RWPE1 (cell line): ENCODE measurements around the gene COG1.

ENCODE experiments used
- CTCF ChIA-PET: fragments of 350-600 bp; sonication (Branson Sonifier 250); formaldehyde crosslinking; extraction: SDS; loops from one replicate; lab custom pipeline; 2021; lab: Yijun Ruan, JAX
- POLR2A ChIA-PET: fragments of 400-600 bp; formaldehyde crosslinking; extraction: SDS; loops from one replicate; lab custom pipeline; 2020; ENCODE audit warnings: antibody characterized with exemption; ENCODE audit not compliant: low non-redundant PET; lab: Yijun Ruan, JAX
- DNase-seq: peaks from one replicate; pipeline ENCODE4 v3.0.0; 2012; ENCODE audit warnings: low spot score
- H3K27ac ChIP-seq: fragments of 450-650 bp; 2 replicates; pipeline ENCODE4 v1.5.1; 2017
- TF ChIP-seq, protein P1 (sequence below): fragments of 450-650 bp; conservative IDR thresholded peaks from 2 replicates; pipeline ENCODE4 v1.5.1; 2017; ENCODE audit warnings: low read depth, mild to moderate bottlenecking

Gene COG1

DNA sequence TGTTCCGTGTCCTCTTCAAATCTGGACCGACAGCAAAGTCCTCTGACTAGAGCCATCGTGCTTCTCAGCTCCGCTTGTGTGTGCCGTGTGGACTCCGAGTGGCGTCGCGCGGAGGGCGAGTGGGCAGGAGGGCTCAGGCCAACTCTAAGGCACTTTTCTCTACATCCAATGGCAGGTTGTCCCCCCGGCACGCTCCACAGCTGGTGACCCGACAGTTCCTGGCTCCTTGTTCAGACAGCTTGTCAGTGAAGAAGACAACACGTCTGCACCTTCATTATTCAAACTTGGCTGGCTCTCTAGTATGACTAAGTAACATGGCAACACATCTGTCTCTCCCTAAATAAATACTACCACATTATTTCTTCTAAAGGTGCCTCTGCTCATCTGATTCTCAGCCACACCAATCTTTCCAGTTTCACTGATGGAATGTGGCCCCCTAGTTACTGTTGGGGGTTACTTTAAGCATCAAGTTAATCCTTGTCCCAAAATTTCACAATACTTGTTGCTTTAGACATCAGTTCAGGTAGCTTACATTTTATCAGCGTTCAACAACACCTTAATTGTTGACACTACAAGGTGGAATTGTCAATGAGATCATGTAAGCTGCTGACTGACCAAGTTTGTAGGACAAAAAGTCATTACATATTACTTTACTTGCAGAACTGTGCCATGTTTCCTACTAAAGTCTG lies 15.4 kb downstream of the COG1 start:
- ChIA-PET CTCF (interaction anchor here (1.4 kb wide), 1 partner anchor 17 kb away, joined by 5 read pairs; no protein-coding TSS in a partner anchor), POLR2A (no interaction called here)

GRCh38 chr17:73209436-73209835 lies 16.6 kb downstream of the COG1 start:
- POLR2A ChIA-PET, result interaction anchor here (0.6 kb wide), 1 partner anchor 90 kb away, joined by 3 read pairs; no protein-coding TSS in a partner anchor
- TF ChIP-seq, protein P1, sequence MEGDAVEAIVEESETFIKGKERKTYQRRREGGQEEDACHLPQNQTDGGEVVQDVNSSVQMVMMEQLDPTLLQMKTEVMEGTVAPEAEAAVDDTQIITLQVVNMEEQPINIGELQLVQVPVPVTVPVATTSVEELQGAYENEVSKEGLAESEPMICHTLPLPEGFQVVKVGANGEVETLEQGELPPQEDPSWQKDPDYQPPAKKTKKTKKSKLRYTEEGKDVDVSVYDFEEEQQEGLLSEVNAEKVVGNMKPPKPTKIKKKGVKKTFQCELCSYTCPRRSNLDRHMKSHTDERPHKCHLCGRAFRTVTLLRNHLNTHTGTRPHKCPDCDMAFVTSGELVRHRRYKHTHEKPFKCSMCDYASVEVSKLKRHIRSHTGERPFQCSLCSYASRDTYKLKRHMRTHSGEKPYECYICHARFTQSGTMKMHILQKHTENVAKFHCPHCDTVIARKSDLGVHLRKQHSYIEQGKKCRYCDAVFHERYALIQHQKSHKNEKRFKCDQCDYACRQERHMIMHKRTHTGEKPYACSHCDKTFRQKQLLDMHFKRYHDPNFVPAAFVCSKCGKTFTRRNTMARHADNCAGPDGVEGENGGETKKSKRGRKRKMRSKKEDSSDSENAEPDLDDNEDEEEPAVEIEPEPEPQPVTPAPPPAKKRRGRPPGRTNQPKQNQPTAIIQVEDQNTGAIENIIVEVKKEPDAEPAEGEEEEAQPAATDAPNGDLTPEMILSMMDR, result no peak
- CTCF ChIA-PET, result no interaction called here
- no peak for DNase-seq
- peak overlapping the region; percentile 52 for H3K27ac ChIP-seq

More for the DNA sequence above, 15.4 kb downstream of the COG1 start:
- no peak for DNase-seq
- no peak overlapping the region for H3K27ac ChIP-seq
- TF ChIP-seq, protein P1, result no peak

GRCh38 chr17:73210002-73210678 lies 17.3 kb downstream of the COG1 start:
- peak; percentile 29 for DNase-seq
- TF ChIP-seq, protein P1, result no peak
- CTCF ChIA-PET, result no interaction called here
- POLR2A ChIA-PET, result interaction anchor here (0.6 kb wide), 2 partner anchors 91 to 362 kb away, joined by 3 to 4 read pairs; no protein-coding TSS in a partner anchor
- no peak overlapping the region for H3K27ac ChIP-seq

- DNase-seq, result no peak
- CTCF ChIA-PET, result interaction anchor here (0.6 kb wide), 1 partner anchor 88 kb away, joined by 3 read pairs; no protein-coding TSS in a partner anchor
- TF ChIP-seq, protein P1, result no peak
- H3K27ac ChIP-seq, result no peak overlapping the region
- POLR2A ChIA-PET, result no interaction called here
Observed at GRCh38 chr17:73211745-73212144, 18.9 kb downstream of the COG1 start.

- no peak for DNase-seq
- CTCF ChIA-PET, result no interaction called here
- POLR2A ChIA-PET, result no interaction called here
- H3K27ac ChIP-seq, result no peak overlapping the region
- TF ChIP-seq, protein P1, result no peak
Observed at GRCh38 chr17:73214008-73214407, 21.2 kb downstream of the COG1 start.

GRCh38 chr17:73214851-73215250 lies 22.0 kb downstream of the COG1 start:
- ChIA-PET CTCF (no interaction called here), POLR2A (no interaction called here)
- no peak for DNase-seq
- TF ChIP-seq, protein P1, result no peak
- no peak overlapping the region for H3K27ac ChIP-seq
